Stimulated activated CD4-positive, alpha-beta T cell treated with anti-CD3 and anti-CD28 coated beads, Interleukin-4, amount 100 ng/mL, for 24 hours (primary cell): ENCODE results near the gene WDR46.
A peak's percentile ranks its signal among the peaks of the same experiment; 100 is the strongest.

ENCODE experiments used
- DNase-seq: peaks from one replicate; pipeline ENCODE4 v3.0.0-alpha.2; 2020

The WDR46 gene

DNA sequence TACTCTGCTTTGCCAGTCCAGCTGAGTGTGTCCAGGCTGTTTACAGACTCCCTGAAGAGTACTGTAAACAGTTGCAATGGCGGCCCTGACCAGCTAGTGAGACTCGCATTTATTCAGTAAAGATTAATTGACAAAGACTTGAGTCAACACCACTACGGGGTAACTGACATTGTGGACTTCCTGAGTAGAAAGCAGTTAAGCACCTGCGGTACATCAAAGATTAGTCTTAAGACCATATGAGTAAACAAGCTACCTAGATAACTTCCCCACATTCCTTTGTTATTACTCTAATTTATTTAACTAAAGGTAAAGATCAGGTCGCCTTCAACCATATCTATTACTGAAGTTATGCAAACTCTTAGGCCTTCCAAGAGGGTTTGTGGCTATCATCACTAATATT, 30.0 kb downstream of the WDR46 start:
- no peak for DNase-seq

GRCh38 chr6:33254591-33254990, 34.4 kb downstream of the WDR46 start:
- no peak for DNase-seq

DNA sequence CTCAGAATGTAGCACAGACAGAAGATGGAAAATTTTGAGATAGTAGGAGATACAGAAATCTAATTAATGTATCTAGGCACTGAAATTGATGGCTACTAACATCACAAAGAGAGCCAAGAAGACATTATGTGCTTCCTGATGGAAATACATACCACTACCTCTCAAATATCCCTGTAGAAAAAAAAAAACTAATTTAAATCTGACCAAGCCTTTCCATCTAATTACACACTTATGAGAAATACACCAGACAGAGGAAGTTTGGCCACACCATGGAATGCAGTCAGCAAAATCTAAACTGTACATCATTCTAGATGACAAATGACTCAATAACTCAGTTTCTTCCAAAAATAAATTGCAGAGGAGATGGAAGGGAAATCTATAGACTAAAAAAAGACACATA, 36.3 kb downstream of the WDR46 start:
- DNase-seq = no peak

DNA sequence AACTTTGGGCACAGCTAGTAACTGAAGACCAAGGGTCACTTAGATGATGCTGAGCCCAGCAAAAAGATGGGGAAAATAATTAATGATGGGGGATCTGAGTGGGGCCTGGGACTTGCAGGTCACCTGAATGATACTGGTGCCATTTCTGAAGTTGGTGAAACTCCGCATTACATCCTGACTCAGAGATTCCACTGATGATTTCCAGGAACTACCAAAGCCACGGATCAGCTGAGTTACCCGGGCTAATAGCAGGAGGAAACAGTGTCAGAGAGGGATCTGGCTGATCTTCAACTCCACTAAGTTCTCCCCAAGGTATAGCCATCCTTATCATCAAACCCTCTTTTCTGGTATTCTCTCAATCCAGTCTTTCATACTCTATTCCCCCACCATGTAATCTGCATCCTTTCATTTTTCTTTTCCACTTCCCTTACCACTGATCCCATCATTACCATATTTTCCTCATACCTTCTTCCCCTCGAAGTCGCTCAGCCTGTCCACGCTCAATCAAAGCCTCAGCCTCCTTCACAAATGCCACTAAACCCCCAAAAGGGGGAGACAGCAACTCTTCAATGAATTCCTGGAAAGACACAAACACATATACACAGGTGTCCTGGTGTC, 37.5 kb downstream of the WDR46 start:
- no peak for DNase-seq

DNA sequence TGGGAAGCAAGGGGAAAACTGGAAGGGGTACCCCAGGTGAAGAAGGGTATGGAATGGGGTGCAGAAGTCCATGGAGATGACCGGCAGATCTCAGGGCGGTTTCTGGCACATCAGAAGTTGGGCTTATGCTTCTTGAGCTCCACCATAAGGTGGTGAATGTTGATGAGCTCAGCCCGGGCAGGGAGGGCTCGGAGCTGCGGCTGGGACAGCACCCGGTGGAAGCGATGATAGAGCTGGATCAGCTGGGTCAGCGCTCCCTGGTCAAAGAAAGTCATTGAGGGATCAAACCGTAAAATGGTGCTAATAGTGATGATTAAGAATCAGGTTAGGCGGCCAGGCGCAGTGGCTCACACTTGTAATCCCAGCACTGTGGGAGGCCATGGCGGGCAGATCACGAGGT, 38.3 kb downstream of the WDR46 start:
- DNase-seq = no peak

DNA sequence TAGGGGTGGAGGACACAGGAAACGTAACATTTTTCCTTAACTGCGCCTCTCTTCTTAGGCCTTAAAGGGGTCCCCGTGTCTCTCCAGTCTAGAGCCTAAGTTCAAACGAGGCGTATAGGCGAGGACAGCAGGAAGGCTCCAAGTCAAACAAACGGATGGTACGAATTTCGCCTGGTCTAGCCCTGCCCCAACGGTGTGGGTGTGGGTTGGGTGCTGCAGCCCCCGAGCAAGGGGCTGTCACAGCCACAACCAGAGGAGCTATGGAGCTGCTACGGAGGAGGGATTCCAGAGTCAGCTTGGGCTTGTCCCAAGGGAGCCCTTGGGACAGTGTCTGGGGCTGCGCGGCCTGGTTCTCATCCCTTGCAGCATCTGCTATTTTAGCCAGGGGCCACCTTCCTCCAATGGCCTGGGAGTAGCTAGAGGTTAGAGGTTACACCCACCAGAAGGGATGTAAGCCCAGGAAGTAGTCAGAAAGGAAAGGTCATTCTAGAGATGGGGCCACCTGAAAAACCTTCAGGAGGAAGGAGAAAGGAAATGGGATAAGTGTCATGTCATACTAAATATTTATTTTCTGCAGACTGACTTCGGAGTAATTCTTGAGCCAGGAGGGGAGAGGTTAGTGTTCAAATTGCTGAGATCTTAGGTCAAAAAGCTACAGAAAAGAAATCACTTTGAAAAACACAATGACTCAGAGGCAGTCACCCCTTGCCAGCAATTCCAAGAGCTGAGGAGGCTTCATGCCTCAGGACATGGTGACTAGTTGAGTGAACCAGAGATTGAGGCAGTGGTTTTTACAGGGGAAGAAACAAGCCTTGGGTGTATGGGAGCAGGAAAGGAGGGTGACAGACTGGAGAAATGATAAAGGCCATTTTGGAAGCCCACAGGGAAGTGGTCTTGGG, 39.1 kb downstream of the WDR46 start:
- DNase-seq = peak; percentile 30

DNA sequence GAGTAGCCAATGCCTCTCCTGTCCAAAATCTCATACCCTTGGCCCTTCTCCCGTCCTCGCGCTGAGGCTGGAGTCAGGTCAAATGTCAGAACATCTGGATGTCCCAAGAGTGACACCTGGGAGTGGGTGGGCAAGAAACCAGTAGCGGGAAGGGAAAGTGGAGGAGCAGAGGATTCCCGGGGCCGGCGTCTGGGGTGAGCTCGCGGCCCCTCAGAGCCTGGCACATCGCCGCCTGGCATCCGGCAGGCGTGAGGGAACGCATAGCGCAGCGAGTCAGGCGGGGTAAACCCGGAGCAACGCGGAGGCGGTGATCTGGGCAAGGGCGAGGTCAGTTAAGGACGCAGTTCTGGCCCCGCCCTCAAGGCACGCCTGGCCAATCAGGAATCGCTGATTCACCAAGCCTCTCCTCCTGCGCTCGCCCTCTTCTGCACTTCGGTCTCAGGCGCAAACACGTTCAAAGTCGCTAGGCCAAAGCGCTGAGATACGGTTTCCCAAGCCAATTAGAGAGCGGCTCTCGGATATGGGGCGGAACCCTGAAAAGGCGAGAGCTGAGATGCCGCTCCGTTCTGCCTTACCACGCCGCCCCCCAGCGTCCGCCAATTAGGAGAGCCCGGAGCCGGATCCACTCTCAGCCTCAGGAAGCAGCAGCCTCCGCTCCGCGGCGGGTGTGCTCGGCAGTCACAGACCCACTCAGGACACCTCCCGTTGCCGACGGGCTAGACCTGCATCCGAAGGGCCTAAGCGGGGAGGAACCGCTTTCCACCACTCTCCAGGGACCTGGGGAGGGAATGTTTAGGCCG, 39.9 kb downstream of the WDR46 start:
- peak; percentile 96 for DNase-seq

- no peak for DNase-seq
Observed at GRCh38 chr6:33248643-33248931, 40.5 kb downstream of the WDR46 start.

GRCh38 chr6:33247977-33248642, 40.9 kb downstream of the WDR46 start:
- DNase-seq = peak; percentile 94

DNA sequence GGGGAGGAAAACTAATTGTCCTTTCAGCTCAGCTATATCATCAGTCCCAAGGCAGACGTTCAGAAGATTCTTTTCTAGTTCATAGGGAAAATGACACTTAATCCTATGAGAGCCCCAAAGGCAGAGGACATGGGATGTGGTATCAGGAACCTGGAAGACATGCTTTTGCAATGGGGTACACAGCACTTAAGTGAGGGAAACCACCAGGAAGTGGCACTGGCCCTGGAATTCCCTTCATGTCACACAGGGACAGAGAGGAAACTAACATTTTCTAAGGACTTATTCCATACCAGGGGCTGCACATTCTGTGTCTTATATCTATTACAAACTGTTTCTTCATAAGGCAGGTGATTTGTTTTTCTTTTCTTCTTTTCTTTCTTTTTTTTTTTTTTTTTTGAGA, 45.6 kb downstream of the WDR46 start:
- no peak for DNase-seq

DNA sequence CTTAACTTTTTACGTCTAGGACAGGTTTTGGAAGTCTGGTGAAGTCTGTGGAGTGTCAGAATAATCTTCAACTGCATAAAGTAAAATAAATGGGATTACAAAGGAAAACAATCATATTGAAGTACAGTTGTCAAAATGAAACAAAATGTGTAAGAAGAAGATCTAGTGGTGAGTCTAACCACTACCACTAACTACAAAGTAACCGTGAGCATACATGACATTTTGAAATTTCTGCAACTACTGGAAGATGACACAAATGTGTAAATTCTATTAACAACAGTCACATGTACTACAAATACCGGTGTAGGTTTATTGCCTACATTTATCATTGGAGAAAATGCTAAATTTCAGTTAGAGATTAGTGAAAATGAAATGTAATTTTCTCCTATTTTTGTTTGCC, 47.1 kb downstream of the WDR46 start:
- no peak for DNase-seq

DNA sequence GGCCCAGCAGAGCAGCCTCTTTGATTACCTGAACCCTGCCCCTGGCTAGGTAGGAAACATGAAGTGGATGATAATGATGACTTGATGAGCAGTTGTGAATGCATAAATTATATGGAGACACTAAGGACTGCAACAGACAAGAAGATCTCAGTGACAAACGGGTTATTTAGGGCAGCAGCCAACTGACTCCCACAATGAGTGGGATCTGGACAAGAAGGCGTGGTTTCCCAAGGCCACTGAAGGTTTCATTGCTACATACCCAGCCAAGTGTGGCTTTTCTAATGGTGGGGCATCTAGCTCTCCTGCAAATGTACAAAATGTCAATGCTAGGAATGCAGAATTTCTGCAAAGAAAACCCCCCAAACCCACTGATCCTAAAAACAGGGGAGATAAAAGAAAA, 51.3 kb downstream of the WDR46 start:
- no peak for DNase-seq

DNA sequence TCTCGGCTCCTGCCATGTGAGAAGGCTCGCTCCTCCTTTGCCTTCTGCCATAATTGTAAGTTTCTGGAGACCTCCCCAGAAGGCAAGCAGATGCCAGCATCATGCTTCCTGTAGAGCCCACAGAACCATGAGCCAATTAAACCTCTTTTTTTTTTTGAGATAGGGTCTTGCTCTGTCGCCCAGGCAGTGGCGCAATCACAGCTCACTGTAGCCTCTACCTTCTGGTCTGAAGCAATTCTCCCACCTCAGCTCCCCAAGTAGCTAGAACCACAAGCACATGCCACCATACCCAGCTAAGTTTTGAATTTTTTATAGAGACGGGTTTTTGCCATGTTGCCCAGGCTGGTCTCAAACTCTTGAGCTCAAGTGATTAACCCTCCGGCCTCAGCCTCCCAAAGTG, 52.2 kb downstream of the WDR46 start:
- DNase-seq = no peak

DNA sequence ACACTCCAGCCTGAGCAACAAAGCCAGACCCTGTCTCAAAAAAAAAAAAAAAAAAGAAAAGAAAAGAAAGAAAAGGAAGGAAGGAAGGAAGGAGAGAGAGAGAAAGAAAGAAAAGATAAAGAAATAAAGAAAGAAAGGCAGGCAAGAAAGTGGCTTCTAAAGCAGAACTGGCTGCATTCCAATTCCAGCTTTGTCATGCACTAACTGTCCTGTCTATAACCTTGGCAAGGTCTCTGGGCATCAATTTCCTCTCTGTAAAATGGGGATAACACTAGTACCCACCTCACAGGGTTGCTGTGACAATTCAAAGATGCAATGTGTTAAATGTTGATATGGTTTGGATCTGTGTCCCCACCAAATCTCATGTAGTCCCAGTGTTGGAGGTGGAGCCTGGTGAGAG, 52.7 kb downstream of the WDR46 start:
- no peak for DNase-seq

DNA sequence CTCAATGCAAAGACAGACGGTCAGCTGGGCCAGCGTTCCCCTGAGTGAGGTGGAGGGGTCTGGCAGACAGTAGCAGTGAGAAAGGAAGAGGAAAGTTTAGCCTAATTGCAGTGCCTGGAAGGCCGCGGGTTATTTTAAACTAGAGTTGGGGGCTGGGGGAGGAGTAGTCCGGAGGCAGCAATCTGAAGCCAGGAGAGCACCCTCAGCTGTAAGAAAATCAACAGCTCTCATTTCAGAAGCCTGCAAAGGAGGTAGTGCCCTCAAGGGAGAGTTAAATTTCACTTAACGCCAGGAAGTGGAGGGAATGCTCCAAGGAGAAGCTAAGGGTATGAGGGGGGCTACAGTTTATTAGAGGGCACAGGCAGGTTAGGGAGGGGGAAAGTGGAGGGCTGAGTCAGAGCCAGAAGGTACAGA, 53.8 kb downstream of the WDR46 start:
- no peak for DNase-seq
